PC-3 (cell line): Measurements from ENCODE around the gene ZNF587B. TPM values are rescaled to one million over a fixed set of nuclear protein-coding genes. Genes with fewer than 3 reads are reported as not detected.
"Not testable (repeated sequence)": the region's sequence is repeated elsewhere in the genome, so short reads cannot be mapped to it uniquely, and the experiment has no call there.

Source experiments
- ATAC-seq: fragments of 200-7000 bp; cut with Tn5 transposase; 2 replicates; pipeline ENCODE4 v1.9.1; 2020; ENCODE audit warnings: mild to moderate bottlenecking, moderate library complexity
- BruUV-seq: library from RNA; stranded (reverse); fragments of 400-500 nt; replicated peaks from 2 replicates; lab custom pipeline; 2021; lab: Mats Ljungman, UMichigan
- CTCF ChIA-PET: fragments of 300-600 bp; sonication (Branson Sonifier 250); formaldehyde crosslinking; loops from one replicate; lab custom pipeline; 2022; ENCODE audit warnings: antibody characterized with exemption; lab: Charles Lee
- POLR2A ChIA-PET: fragments of 300-600 bp; sonication (Branson Sonifier 250); formaldehyde crosslinking; loops from one replicate; lab custom pipeline; 2022; ENCODE audit warnings: antibody characterized with exemption; ENCODE audit not compliant: unreplicated experiment; lab: Charles Lee
- DNase-seq: peaks from one replicate; pipeline ENCODE4 v3.0.0-alpha.2; 2015
- H2AFZ ChIP-seq: fragments of 300-600 bp; sonication (generic); 2 replicates; pipeline ENCODE4 v1.6.0; 2016; ENCODE audit warnings: antibody characterized with exemption, low read length
- H3F3A ChIP-seq: fragments of 300-600 bp; sonication (generic); one replicate; pipeline ENCODE4 v1.6.0; 2017; ENCODE audit warnings: antibody characterized with exemption, low read length, control low read depth, mild to moderate bottlenecking; ENCODE audit not compliant: unreplicated experiment
- H3K27ac ChIP-seq: fragments of 300-600 bp; sonication (generic); 2 replicates; pipeline ENCODE4 v1.5.1; 2016; ENCODE audit warnings: mild to moderate bottlenecking, low read length
- H3K27me3 ChIP-seq: fragments of 300-600 bp; sonication (generic); 2 replicates; pipeline ENCODE4 v1.6.1; 2016; ENCODE audit warnings: low read length, mixed read lengths
- H3K36me3 ChIP-seq: fragments of 300-600 bp; sonication (generic); 2 replicates; pipeline ENCODE4 v1.6.1; 2016; ENCODE audit warnings: low read depth, mixed run types, low read length, mixed read lengths
- H3K4me1 ChIP-seq: fragments of 300-600 bp; sonication (generic); 2 replicates; pipeline ENCODE4 v1.5.1; 2016; ENCODE audit warnings: low read length; ENCODE audit not compliant: insufficient read depth
- H3K4me2 ChIP-seq: fragments of 300-600 bp; sonication (generic); 2 replicates; pipeline ENCODE4 v1.6.0; 2016; ENCODE audit warnings: low read length
- H3K4me3 ChIP-seq: fragments of 300-600 bp; sonication (generic); 2 replicates; pipeline ENCODE4 v1.5.1; 2016; ENCODE audit warnings: mild to moderate bottlenecking, low read length, mixed read lengths
- H3K79me2 ChIP-seq: fragments of 300-600 bp; sonication (generic); 2 replicates; pipeline ENCODE4 v1.6.1; 2017; ENCODE audit warnings: low read length, mixed read lengths
- H3K9ac ChIP-seq: fragments of 300-600 bp; sonication (generic); 2 replicates; pipeline ENCODE4 v1.6.0; 2016; ENCODE audit warnings: mild to moderate bottlenecking, low read length
- H3K9me2 ChIP-seq: fragments of 300-600 bp; sonication (generic); replicated peaks from 2 replicates; pipeline ENCODE4 v1.6.1; 2016; ENCODE audit warnings: mixed run types, low read length, mixed read lengths
- H3K9me3 ChIP-seq: fragments of 300-600 bp; sonication (generic); 2 replicates; pipeline ENCODE4 v1.6.1; 2016; ENCODE audit warnings: low read length, mixed read lengths
- H4K20me1 ChIP-seq: fragments of 300-600 bp; sonication (generic); 2 replicates; pipeline ENCODE4 v1.6.1; 2016; ENCODE audit warnings: low read length, mixed read lengths
- EZH2phosphoT487 ChIP-seq: fragments of 300-600 bp; sonication (generic); IDR thresholded peaks from 2 replicates; pipeline ENCODE4 v1.6.1; 2018; ENCODE audit warnings: mild to moderate bottlenecking, antibody characterized with exemption, low read length, borderline replicate concordance
- intact Hi-C: fragments of 100-400 bp; cut with micrococcal nuclease; formaldehyde crosslinking; loops from 2 replicates; pipeline ENCODE4 v1.9.0; 2023
- total RNA-seq: library from RNA; depleted of rRNA; stranded (reverse); fragments of >200 nt; gene quantifications from 2 replicates; pipeline ENCODE4 v1.2.3, GENCODE V29; 2014
- TF ChIP-seq, protein P1 (sequence below): fragments of 300-600 bp; sonication (generic); conservative IDR thresholded peaks from 2 replicates; pipeline ENCODE4 v1.5.1; 2017; ENCODE audit warnings: antibody characterized with exemption, low read depth, mild to moderate bottlenecking, low read length

Gene ZNF587B
- total RNA-seq, 1 experiment from 2014 or later: 21.2 TPM

DNA sequence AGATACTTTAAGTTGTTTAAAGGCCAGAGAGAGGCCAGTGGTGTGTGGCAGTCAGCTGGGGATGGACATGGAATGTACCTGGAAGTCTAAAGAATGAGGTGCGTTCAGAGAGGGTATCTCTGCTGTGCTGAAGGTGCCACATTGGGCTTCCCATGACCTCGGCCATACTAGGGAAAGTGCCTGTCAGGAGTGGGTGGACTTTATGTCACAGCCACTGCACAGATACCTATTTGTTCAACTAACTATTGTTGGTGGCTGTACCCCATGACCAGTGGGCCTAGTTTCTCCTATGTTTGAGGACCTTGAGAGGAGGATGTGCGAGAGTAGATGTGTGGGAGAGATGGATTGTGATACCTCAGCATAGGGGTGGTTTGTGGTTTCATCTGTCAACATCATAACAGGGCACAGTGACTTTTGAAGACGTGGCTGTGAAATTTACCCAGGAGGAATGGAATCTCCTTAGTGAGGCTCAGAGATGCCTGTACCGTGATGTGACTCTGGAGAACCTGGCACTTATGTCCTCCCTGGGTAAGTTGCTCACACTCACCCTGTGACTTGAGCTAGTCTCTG, 8.6 kb downstream of the ZNF587B start:
- H3K9me2 ChIP-seq, H3K4me2 ChIP-seq, H3K4me1 ChIP-seq, H3K9me3 ChIP-seq, DNase-seq, H3K9ac ChIP-seq, H4K20me1 ChIP-seq, CTCF ChIA-PET, H3F3A ChIP-seq, BruUV-seq, H3K27me3 ChIP-seq, intact Hi-C loops, H3K27ac ChIP-seq, H3K4me3 ChIP-seq, H2AFZ ChIP-seq, POLR2A ChIA-PET: not testable (repeated sequence)
- peak; percentile 27; the same call in 1 of the 2 replicates for ATAC-seq
- Histone ChIP-seq H3K36me3 (peaks cover 43% of the 10 kb centered on the region), H3K79me2 (peaks cover 55% of the 10 kb centered on the region)

DNA sequence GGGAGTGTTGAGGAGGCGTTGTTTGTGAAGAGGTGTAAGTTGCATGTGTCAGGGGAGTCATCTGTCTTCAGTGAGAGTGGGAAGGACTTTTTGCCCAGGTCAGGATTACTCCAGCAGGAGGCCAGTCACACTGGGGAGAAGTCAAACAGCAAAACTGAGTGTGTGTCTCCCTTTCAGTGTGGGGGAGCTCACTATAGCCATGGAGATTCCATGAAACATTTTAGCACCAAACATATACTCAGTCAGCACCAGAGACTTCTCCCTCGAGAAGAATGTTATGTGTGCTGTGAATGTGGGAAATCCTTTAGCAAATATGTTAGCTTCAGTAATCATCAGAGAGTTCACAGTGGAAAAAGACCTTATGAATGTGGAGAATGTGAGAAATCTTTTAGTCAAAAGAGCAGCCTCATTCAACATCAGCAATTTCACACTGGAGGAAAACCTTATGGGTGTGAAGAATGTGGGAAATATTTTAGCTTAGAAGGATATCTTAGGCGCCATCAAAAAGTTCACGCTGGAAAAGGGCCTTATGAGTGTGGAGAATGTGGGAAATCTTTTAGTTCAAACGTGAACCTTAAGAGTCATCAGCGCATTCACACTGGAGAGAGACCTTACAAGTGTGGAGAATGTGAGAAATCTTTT, 11.1 kb downstream of the ZNF587B start:
- Histone ChIP-seq H4K20me1 (no peaks in the 10 kb centered on the region), H3K4me1 (no peaks in the 10 kb centered on the region), H3K4me3 (no peak overlapping the region), H3K9ac (no peak overlapping the region), H3K27me3 (no peaks in the 10 kb centered on the region), H3K9me2 (no peaks in the 10 kb centered on the region), H3F3A (no peaks in the 10 kb centered on the region), H3K27ac (no peak overlapping the region), H2AFZ (no peak overlapping the region), H3K79me2 (peaks cover 78% of the 10 kb centered on the region), H3K9me3 (no peaks in the 10 kb centered on the region), H3K36me3 (peaks cover 65% of the 10 kb centered on the region), H3K4me2 (no peak overlapping the region)
- TSS peak; percentile 2 for BruUV-seq
- ChIA-PET CTCF (no interaction called here), POLR2A (no interaction called here)
- ATAC-seq: no peak
- DNase-seq: no peak
- intact Hi-C loops: no loop called here
- TF ChIP-seq EZH2phosphoT487: no peak
- TF ChIP-seq, protein P1, sequence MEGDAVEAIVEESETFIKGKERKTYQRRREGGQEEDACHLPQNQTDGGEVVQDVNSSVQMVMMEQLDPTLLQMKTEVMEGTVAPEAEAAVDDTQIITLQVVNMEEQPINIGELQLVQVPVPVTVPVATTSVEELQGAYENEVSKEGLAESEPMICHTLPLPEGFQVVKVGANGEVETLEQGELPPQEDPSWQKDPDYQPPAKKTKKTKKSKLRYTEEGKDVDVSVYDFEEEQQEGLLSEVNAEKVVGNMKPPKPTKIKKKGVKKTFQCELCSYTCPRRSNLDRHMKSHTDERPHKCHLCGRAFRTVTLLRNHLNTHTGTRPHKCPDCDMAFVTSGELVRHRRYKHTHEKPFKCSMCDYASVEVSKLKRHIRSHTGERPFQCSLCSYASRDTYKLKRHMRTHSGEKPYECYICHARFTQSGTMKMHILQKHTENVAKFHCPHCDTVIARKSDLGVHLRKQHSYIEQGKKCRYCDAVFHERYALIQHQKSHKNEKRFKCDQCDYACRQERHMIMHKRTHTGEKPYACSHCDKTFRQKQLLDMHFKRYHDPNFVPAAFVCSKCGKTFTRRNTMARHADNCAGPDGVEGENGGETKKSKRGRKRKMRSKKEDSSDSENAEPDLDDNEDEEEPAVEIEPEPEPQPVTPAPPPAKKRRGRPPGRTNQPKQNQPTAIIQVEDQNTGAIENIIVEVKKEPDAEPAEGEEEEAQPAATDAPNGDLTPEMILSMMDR: no peak

DNA sequence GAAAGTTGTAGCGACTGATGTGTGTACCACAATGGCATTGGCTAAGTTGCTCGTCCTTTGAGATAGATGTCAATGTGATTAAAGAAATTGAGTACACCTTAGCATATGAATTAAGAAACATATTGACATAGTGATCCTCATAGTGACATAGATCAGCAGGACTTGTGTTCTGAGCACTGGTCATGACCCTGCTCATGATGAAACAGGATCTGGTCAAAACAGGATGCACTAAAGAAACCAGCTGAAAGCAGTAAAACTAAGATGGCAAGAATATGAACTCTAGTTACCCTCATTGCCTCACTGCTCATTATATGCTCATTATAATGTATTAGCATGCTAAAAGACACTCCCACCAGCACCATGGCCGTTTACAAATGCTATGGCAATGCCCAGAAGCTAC, 17.1 kb downstream of the ZNF587B start:
- ATAC-seq, BruUV-seq, H3K27ac ChIP-seq, POLR2A ChIA-PET, H3K4me2 ChIP-seq, DNase-seq, H3K9me3 ChIP-seq, H3K9me2 ChIP-seq, H3K4me1 ChIP-seq, H4K20me1 ChIP-seq, intact Hi-C loops, H3K27me3 ChIP-seq, H3F3A ChIP-seq, H2AFZ ChIP-seq, CTCF ChIA-PET, H3K4me3 ChIP-seq, H3K9ac ChIP-seq: not testable (repeated sequence)
- Histone ChIP-seq H3K36me3 (peaks cover 44% of the 10 kb centered on the region), H3K79me2 (peaks cover 69% of the 10 kb centered on the region)

DNA sequence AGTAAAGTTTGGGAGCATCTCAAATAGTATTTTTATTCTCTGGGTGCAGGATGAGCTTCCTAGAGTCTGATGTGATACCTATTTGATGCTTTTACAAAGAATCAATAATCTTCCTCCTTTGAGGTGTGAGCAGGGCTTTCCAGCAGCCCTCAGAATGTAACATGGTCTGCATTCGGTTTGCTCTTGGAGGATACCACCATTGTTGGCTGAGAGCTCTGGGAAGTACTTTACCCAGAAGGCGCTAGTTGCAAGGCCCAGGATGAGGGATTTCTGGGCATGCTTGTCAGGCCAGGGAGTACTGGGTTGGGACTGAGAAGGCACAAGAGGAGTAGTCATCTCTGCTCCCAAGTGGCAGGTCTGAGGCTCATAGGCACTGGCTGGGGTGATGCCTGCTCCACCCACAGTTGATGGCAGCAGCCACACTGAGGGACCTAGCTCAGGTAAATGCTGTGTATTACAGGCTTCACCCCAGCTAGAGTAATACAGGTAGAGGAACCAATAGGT, 19.1 kb downstream of the ZNF587B start:
- H3F3A ChIP-seq, H3K27ac ChIP-seq, H3K9ac ChIP-seq, H3K27me3 ChIP-seq, intact Hi-C loops, H3K4me1 ChIP-seq, CTCF ChIA-PET, H4K20me1 ChIP-seq, H3K9me3 ChIP-seq, DNase-seq, H3K4me2 ChIP-seq, H2AFZ ChIP-seq, BruUV-seq, H3K9me2 ChIP-seq: not testable (repeated sequence)
- peak; percentile 22 for ATAC-seq
- peaks cover 45% of the 10 kb centered on the region for H3K36me3 ChIP-seq
- POLR2A ChIA-PET: interaction anchor here (0.6 kb wide), 1 partner anchor 186 kb away, joined by 3 read pairs; no protein-coding TSS in a partner anchor
- peaks cover 64% of the 10 kb centered on the region for H3K79me2 ChIP-seq
- peak overlapping the region; percentile 88; the same call in 1 of the 2 replicates for H3K4me3 ChIP-seq

DNA sequence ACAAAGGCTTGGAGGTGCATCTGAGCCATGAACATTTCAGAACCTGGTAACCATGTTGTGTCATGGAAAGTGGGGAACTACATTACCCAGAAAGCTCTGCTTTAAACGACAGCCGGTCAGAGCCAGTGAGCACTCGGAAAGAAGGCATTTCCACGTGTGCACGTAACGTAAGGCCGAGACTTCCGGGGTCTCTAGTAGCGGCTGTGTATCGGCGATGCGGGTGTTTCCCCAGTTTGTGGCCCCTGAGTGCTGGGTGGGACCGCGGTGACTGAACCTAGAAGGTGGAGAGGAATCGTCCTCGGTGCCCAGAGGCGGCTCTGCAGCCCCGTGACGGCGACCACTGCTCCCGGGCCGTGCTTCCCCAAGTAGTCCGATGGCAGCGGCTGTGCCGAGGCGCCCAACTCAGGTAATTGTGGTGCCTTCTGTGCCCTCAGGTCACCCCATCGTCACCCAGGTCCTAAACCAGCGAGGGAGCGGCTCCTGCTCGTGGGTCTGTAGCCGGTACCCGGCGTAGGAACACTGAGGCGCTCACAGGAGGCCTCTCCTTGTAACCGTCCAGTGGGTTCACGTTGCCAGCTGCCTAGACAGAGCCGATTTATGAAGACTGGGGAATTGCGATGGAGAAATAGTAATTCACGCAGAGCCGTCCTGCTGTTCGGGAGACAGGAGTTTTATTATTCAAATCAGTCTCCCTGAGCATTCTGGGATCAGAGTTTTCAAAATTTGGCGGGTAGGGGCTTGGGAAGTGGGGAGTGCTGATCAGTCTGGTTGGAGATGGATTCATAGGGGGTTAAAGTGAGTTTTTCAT, 19.8 kb downstream of the ZNF587B start, which contains the start of gene ZNF587:
Gene ZNF587, plus strand, starts transcription at position 194 of the 808 bp plus-strand sequence. Its CDS starts 180 bp downstream, at position 374.
- Histone ChIP-seq H2AFZ (peak within 1 kb of the TSS; percentile 54), H3K27ac (peak within 1 kb of the TSS; percentile 63), H3K36me3 (peaks cover 43% of the 10 kb centered on the region), H3K9ac (peak within 1 kb of the TSS; percentile 90), H3K79me2 (peaks cover 57% of the 10 kb centered on the region), H3K4me3 (peak within 1 kb of the TSS; percentile 88), H3K4me2 (peak within 1 kb of the TSS; percentile 96)
- BruUV-seq: TSS peak; percentile 91
- H3K27me3 ChIP-seq, intact Hi-C loops, CTCF ChIA-PET, H3F3A ChIP-seq, H4K20me1 ChIP-seq, H3K9me3 ChIP-seq, H3K9me2 ChIP-seq, H3K4me1 ChIP-seq: not testable (repeated sequence)
- peak; percentile 97 for ATAC-seq
- POLR2A ChIA-PET: interaction anchor here (0.6 kb wide), 2 partner anchors 105 to 187 kb away, joined by 3 to 7 read pairs; no protein-coding TSS in a partner anchor
- peak; percentile 85 for DNase-seq
